Neuronal stem cell (in vitro differentiated cells): ENCODE measurements around the gene POLR1A.
A peak's percentile ranks its signal among the peaks of the same experiment; 100 is the strongest.

Source experiments
- DNase-seq: peaks from one replicate; pipeline ENCODE4 v3.0.0-alpha.2; 2013; ENCODE audit warnings: low spot score
- H2AFZ ChIP-seq: one replicate; pipeline ENCODE4 v1.6.1; 2013; ENCODE audit warnings: mild to moderate bottlenecking, low read length, inconsistent platforms
- H2AK5ac ChIP-seq: 2 replicates; pipeline ENCODE4 v1.6.1; 2013; ENCODE audit warnings: low read depth, mild to moderate bottlenecking, inconsistent platforms, low read length, moderate library complexity, mixed read lengths
- H2BK120ac ChIP-seq: 2 replicates; pipeline ENCODE4 v1.6.1; 2013; ENCODE audit warnings: low read depth, mild to moderate bottlenecking, inconsistent platforms, low read length, moderate library complexity, mixed read lengths
- H2BK12ac ChIP-seq: one replicate; pipeline ENCODE4 v1.6.1; 2013; ENCODE audit warnings: low read length, inconsistent platforms
- H2BK15ac ChIP-seq: 2 replicates; pipeline ENCODE4 v1.6.1; 2013; ENCODE audit warnings: mild to moderate bottlenecking, low read length, inconsistent platforms, mixed read lengths
- H2BK5ac ChIP-seq: one replicate; pipeline ENCODE4 v1.6.1; 2013; ENCODE audit warnings: inconsistent platforms, mild to moderate bottlenecking, low read length, moderate library complexity
- H3K14ac ChIP-seq: one replicate; pipeline ENCODE4 v1.6.1; 2013; ENCODE audit warnings: low read length, inconsistent platforms
- H3K18ac ChIP-seq: 2 replicates; pipeline ENCODE4 v1.6.1; 2013; ENCODE audit warnings: low read length, inconsistent platforms
- H3K23ac ChIP-seq: 2 replicates; pipeline ENCODE4 v1.6.1; 2013; ENCODE audit warnings: low read depth, mild to moderate bottlenecking, mixed read lengths, low read length, inconsistent platforms; ENCODE audit not compliant: poor library complexity
- H3K27ac ChIP-seq: replicated peaks from 3 replicates; pipeline ENCODE4 v1.5.1; 2013; ENCODE audit warnings: low read length, inconsistent platforms
- H3K27me3 ChIP-seq, 3 experiments: 2 replicates each; pipeline ENCODE4 v1.6.1; 2013; ENCODE audit warnings: low read length in 3 of 3, mild to moderate bottlenecking in 2 of 3, inconsistent platforms in 1 of 3, low read depth in 1 of 3, mixed read lengths in 1 of 3, moderate library complexity in 1 of 3; ENCODE audit not compliant: control insufficient read depth in 3 of 3, insufficient read depth in 3 of 3
- H3K36me3 ChIP-seq, 2 donors: replicated peaks in 1 of 2; 2 replicates each; pipeline ENCODE4 v1.6.1; 2013; ENCODE audit warnings: low read length in 2 of 2; ENCODE audit not compliant: control insufficient read depth in 2 of 2, insufficient read depth in 2 of 2
- H3K4ac ChIP-seq: 2 replicates; pipeline ENCODE4 v1.6.1; 2013; ENCODE audit warnings: inconsistent platforms, mild to moderate bottlenecking, low read length, moderate library complexity
- H3K4me1 ChIP-seq, 2 donors: 1 replicate in 1 of 2; 2 replicates in 1 of 2; pipeline ENCODE4 v1.6.1; 2013; ENCODE audit warnings: low read length in 2 of 2, low read depth in 1 of 2; ENCODE audit not compliant: control insufficient read depth in 2 of 2, insufficient read depth in 1 of 2
- H3K4me2 ChIP-seq: one replicate; pipeline ENCODE4 v1.6.1; 2013; ENCODE audit warnings: mild to moderate bottlenecking, low read length, inconsistent platforms; ENCODE audit not compliant: insufficient read depth, poor library complexity, severe bottlenecking
- H3K4me3 ChIP-seq, 2 donors: 2 replicates each; pipeline ENCODE4 v1.5.1; 2013; ENCODE audit warnings: low read length in 2 of 2, mild to moderate bottlenecking in 2 of 2, inconsistent platforms in 1 of 2, moderate library complexity in 1 of 2
- H3K79me1 ChIP-seq: one replicate; pipeline ENCODE4 v1.6.1; 2013; ENCODE audit warnings: low read depth, mild to moderate bottlenecking, inconsistent platforms, low read length, moderate library complexity
- H3K9ac ChIP-seq: one replicate; pipeline ENCODE4 v1.6.1; 2013; ENCODE audit warnings: mild to moderate bottlenecking, low read depth, low read length, inconsistent platforms; ENCODE audit not compliant: poor library complexity
- H3K9me3 ChIP-seq, 2 donors: replicated peaks in 1 of 2; 2 replicates each; pipeline versions ENCODE3 to v1.6.1; 2013; ENCODE audit warnings: low read length in 2 of 2, mild to moderate bottlenecking in 2 of 2, inconsistent platforms in 1 of 2, low read depth in 1 of 2, mixed read lengths in 1 of 2, moderate library complexity in 1 of 2; ENCODE audit not compliant: control insufficient read depth in 2 of 2, insufficient read depth in 1 of 2
- H4K8ac ChIP-seq: one replicate; pipeline ENCODE4 v1.6.1; 2013; ENCODE audit warnings: low read depth, mild to moderate bottlenecking, inconsistent platforms, low read length, moderate library complexity
- H4K91ac ChIP-seq: one replicate; pipeline ENCODE4 v1.6.1; 2013; ENCODE audit warnings: low read length, low read depth, mild to moderate bottlenecking, inconsistent platforms; ENCODE audit not compliant: poor library complexity
- WGBS, 2 donors: extraction: QIAGEN DNeasy Blood & Tissue Kit; methylation state at CpG; one replicate each; pipeline ENCODE4 v1.1.7; 2013; ENCODE audit warnings: missing lambda C conversion rate in 2 of 2, mixed read lengths in 1 of 2; ENCODE audit not compliant: insufficient read length in 2 of 2, insufficient replicate concordance in 1 of 2; ENCODE audit errors: extremely low coverage in 2 of 2; 5-methylcytosine and 5-hydroxymethylcytosine counted together

Gene POLR1A

DNA sequence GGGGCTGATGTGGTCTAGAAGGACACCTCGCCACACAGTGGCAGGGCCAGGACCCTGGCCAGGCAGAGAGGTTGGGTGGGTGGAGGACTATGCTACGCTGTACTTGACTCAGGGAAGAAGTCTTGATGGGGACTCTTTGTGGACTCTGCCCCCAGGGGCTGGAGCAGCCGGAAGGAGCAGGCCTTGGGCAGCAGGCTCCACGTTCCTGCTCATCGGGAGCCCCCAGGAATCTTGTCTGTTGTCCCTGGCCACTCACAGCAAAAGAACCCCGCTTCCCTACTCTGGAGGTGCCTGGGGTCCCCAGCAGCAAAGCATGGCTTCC lies 79.0 kb downstream of the POLR1A start:
- Histone ChIP-seq H3K4ac (no peak overlapping the region), H2AK5ac (no peak overlapping the region), H2BK120ac (no peak overlapping the region), H3K36me3 (peaks cover 62 to 79% of the 10 kb centered on the region in 2 donors), H2AFZ (no peak overlapping the region), H3K79me1 (peaks cover 2% of the 10 kb centered on the region), H2BK12ac (no peak overlapping the region), H3K27me3 (no peaks in the 10 kb centered on the region), H3K4me3 (no peak overlapping the region), H3K4me1 (no peaks in the 10 kb centered on the region), H2BK15ac (no peak overlapping the region), H3K14ac (no peak overlapping the region), H4K91ac (no peak overlapping the region), H3K27ac (no peak overlapping the region), H4K8ac (no peak overlapping the region), H3K4me2 (no peak overlapping the region), H3K23ac (no peak overlapping the region), H2BK5ac (no peak overlapping the region), H3K18ac (no peak overlapping the region), H3K9ac (no peak overlapping the region), H3K9me3 (no peaks in the 10 kb centered on the region)
- DNase-seq = no peak
- whole genome bisulfite sequencing, 2 donors = no CpG with 5 or more reads among the region's 6 CpGs

DNA sequence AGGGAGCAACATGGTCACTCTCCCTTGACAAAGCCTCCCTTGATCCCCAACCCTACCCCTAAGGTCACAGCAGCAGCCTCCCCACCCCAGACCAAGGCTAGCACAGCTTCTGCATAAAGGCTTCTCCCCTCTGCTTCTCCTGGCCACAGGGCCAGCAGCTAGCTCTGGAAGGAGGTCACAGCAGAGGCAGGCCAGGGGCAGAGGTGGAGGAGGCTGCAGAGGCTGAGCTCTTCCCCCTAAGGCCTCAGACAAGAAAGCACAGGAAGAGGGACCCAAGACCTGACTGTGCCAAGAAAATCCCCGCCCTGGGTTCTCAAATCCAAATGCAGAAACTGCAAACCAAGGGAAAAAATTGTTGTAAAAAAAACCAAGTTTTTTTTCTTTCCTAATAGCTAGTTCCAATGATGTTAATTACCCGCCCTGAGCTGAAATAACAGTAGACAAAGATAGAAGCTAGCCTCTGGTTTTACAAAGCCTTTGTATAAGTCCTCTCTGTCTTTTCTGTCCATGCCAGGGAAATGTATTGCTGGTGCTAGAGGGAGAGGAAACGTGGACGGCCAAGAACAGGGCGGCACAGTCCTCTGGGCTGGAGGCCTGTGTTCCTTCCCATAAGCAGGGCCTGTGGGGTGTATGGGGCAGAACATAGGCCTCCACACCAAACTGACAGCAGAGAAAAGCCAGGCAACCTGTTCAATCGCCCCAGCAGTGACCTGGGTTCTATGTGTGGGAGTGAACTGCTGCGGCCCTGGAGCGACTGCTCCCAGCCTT lies 79.5 kb downstream of the POLR1A start:
- Histone ChIP-seq H3K4me1 (no peaks in the 10 kb centered on the region), H2BK15ac (no peak overlapping the region), H3K9ac (peak overlapping the region; percentile 32), H2AK5ac (no peak overlapping the region), H3K14ac (no peak overlapping the region), H4K8ac (no peak overlapping the region), H2BK12ac (no peak overlapping the region), H3K27me3 (no peaks in the 10 kb centered on the region), H3K4me2 (no peak overlapping the region), H2BK120ac (no peak overlapping the region), H3K36me3 (peaks cover 57 to 74% of the 10 kb centered on the region in 2 donors), H2BK5ac (no peak overlapping the region), H3K79me1 (no peaks in the 10 kb centered on the region), H3K18ac (no peak overlapping the region), H2AFZ (no peak overlapping the region), H3K27ac (no peak overlapping the region), H3K23ac (no peak overlapping the region), H3K4ac (no peak overlapping the region), H4K91ac (no peak overlapping the region), H3K4me3 (no peak overlapping the region), H3K9me3 (no peaks in the 10 kb centered on the region)
- no peak for DNase-seq
- WGBS, 2 donors = no CpG with 5 or more reads among the region's 8 CpGs

DNA sequence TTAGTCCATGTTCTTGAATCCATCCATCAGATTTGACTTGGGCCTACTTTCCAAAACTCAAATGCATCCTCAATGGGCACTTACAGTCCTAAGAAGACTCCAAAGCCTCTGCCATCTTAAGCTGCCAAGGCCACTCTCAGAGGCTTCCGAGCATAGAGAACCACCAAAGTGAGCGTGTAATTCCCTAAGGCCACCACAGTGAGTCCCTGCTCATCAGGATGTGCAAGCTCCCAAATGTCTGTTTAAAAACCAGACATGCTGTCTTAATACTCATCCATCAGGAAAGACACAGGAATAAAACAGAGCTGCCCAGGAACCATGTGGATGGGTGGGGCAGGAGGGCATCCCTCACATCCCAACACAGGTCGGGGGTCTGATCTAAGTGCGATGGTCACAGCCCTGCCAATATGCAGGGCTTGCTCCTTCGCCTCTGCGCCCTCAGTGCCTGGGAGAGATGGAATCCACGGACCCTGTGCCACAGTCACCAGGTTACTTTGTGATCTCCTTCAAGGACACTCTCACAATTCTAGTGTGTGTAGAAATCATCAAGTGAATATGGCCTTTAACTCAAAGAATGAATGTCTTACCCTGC lies 80.4 kb downstream of the POLR1A start:
- Histone ChIP-seq H3K9me3 (no peaks in the 10 kb centered on the region), H3K4me2 (no peak overlapping the region), H3K9ac (no peak overlapping the region), H3K79me1 (no peaks in the 10 kb centered on the region), H3K4me1 (no peaks in the 10 kb centered on the region), H2BK120ac (no peak overlapping the region), H4K91ac (no peak overlapping the region), H3K27me3 (no peaks in the 10 kb centered on the region), H2BK5ac (no peak overlapping the region), H3K23ac (no peak overlapping the region), H2AK5ac (no peak overlapping the region), H3K18ac (no peak overlapping the region), H3K14ac (no peak overlapping the region), H3K27ac (no peak overlapping the region), H3K4me3 (no peak overlapping the region), H4K8ac (no peak overlapping the region), H2BK12ac (no peak overlapping the region), H3K36me3 (peaks cover 50 to 65% of the 10 kb centered on the region in 2 donors), H3K4ac (no peak overlapping the region), H2AFZ (no peak overlapping the region), H2BK15ac (no peak overlapping the region)
- DNase-seq = no peak
- no CpG with 5 or more reads among the region's 7 CpGs for WGBS, 2 donors

DNA sequence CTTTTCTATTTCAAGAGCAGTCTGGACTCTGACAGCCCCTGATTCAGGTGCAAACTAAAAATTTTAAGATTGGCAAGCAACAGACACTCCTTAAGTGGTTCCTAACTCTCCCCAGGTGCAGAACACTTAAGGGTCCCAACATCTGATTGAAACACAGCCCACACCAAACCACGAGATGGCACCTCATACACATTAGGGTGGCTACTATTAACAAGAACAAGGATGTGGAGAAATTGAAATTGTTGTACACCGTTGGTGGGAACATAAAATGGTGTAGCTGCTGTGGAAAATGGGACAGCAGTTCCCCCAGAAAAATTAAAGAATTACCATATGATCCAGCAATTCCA lies 82.3 kb downstream of the POLR1A start:
- no peak overlapping the region for H3K4me3 ChIP-seq
- WGBS, 2 donors = no CpG with 5 or more reads among the region's 2 CpGs

More for the DNA sequence above, 82.3 kb downstream of the POLR1A start:
- Histone ChIP-seq H2AFZ (no peak overlapping the region), H4K8ac (no peak overlapping the region), H3K36me3 (peaks cover 36 to 46% of the 10 kb centered on the region in 2 donors), H3K14ac (no peak overlapping the region), H2BK12ac (no peak overlapping the region), H3K4ac (no peak overlapping the region), H3K4me2 (no peak overlapping the region), H3K4me1 (peaks cover 0 to 1% of the 10 kb centered on the region in 2 donors), H2AK5ac (no peak overlapping the region), H3K9ac (no peak overlapping the region), H2BK5ac (no peak overlapping the region), H2BK15ac (no peak overlapping the region), H3K9me3 (no peaks in the 10 kb centered on the region), H4K91ac (no peak overlapping the region), H3K18ac (no peak overlapping the region), H3K79me1 (no peaks in the 10 kb centered on the region), H2BK120ac (no peak overlapping the region), H3K23ac (no peak overlapping the region), H3K27me3 (no peaks in the 10 kb centered on the region), H3K27ac (no peak overlapping the region)
- no peak for DNase-seq
